ENCODE data around the gene ERLIN1.

The ERLIN1 gene

GRCh38 chr10:100101192-100102076 is 84.4 kb downstream of the ERLIN1 start (continued):
- TF ChIP-seq ZFHX2 (tag by site-specific recombination; conservative IDR thresholded peaks at IDR 0.05) (no peak), ZSCAN16 (tag by site-specific recombination; IDR thresholded peaks at IDR 0.05) (no peak), ZBTB7A (tag by site-specific recombination; IDR thresholded peaks at IDR 0.05; ENCODE audit: low read depth) (no peak), ZNF561 (tag by site-specific recombination; IDR thresholded peaks at IDR 0.05; ENCODE audit: borderline replicate concordance) (no peak), GLI4 (tag by site-specific recombination; IDR thresholded peaks at IDR 0.05) (no peak), OVOL3 (tag by site-specific recombination; IDR thresholded peaks at IDR 0.05) (no peak), HIC1 (tag by site-specific recombination; IDR thresholded peaks at IDR 0.05) (no peak)

DNA sequence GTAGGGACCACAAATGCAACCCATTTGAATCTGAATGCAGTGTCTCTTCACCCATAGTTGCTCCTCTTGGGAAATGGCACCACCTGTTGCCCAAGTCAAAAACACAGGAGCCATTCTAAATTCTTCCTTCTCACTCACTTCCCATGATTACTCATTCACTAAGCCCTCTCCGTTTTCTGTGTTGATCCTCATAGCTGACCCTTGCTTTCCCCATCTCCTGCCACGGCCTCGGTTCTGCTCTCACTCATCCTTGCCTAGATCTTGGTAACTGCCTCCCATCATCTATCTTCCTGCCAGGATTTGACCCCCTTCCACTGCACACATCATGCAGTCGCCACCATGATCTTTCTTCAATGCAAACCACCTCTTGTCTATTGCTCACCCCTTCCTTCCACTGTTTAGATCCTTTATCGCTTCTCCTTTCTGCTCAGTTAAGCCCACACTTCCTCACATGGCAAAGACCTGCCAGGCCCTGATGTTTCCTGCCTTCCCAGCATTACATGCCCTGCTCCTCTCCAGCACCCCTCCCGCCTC is 85.1 kb downstream of the ERLIN1 start:
- Histone ChIP-seq H3K4me3 (ENCODE audit: low read depth, low read length) (no peak overlapping the region), H3K27ac (ENCODE audit: extremely low read depth, low read depth, low read length) (no peak overlapping the region), H3K36me3 (ENCODE audit: control insufficient read depth in 2 of 2, insufficient read depth in 1 of 2, low read length in 2 of 2) (no peaks in the 10 kb centered on the region), H3K9me3 (ENCODE audit: control insufficient read depth, insufficient read depth, low read depth, low read length) (no peaks in the 10 kb centered on the region; the same call in 1 of the 2 replicates), H3K4me1 (ENCODE audit: control insufficient read depth, insufficient read depth, low read length) (no peaks in the 10 kb centered on the region)
- TF ChIP-seq SCRT1 (tag by site-specific recombination; IDR thresholded peaks at IDR 0.05; ENCODE audit: borderline replicate concordance) (peak; percentile 50; the same call in 1 of the 2 replicates), ZNF335 (tag by site-specific recombination; conservative IDR thresholded peaks at IDR 0.05) (0 out of 2 replicates have a peak, but pooled peaks have one; percentile 23), ZNF654 (tag by site-specific recombination; IDR thresholded peaks at IDR 0.05; ENCODE audit: low read depth) (peak; percentile 56), SCRT2 (tag by site-specific recombination; IDR thresholded peaks at IDR 0.05) (peak; percentile 87), ZNF423 (tag by site-specific recombination; IDR thresholded peaks at IDR 0.05) (no peak), ZNF169 (tag by site-specific recombination; IDR thresholded peaks at IDR 0.05) (no peak), CTCF (tag by site-specific recombination; IDR thresholded peaks at IDR 0.05) (peak; percentile 59; the same call in 1 of the 2 replicates)
- TF ChIP-seq, protein P1, sequence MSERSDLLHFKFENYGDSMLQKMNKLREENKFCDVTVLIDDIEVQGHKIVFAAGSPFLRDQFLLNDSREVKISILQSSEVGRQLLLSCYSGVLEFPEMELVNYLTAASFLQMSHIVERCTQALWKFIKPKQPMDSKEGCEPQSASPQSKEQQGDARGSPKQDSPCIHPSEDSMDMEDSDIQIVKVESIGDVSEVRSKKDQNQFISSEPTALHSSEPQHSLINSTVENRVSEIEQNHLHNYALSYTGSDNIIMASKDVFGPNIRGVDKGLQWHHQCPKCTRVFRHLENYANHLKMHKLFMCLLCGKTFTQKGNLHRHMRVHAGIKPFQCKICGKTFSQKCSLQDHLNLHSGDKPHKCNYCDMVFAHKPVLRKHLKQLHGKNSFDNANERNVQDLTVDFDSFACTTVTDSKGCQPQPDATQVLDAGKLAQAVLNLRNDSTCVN (tag by site-specific recombination; optimal IDR thresholded peaks at IDR 0.05), result no peak
- TF ChIP-seq, protein P2, sequence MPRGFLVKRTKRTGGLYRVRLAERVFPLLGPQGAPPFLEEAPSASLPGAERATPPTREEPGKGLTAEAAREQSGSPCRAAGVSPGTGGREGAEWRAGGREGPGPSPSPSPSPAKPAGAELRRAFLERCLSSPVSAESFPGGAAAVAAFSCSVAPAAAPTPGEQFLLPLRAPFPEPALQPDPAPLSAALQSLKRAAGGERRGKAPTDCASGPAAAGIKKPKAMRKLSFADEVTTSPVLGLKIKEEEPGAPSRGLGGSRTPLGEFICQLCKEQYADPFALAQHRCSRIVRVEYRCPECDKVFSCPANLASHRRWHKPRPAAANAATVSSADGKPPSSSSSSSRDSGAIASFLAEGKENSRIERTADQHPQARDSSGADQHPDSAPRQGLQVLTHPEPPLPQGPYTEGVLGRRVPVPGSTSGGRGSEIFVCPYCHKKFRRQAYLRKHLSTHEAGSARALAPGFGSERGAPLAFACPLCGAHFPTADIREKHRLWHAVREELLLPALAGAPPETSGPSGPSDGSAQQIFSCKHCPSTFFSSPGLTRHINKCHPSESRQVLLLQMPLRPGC (tag by site-specific recombination; IDR thresholded peaks at IDR 0.05), result no peak
- CTCF ChIA-PET, result interaction anchor here (0.7 to 1.0 kb wide), 3 partner anchors 53 to 1128 kb away, joined by 3 to 5 read pairs (median 3); no protein-coding TSS in a partner anchor
- POLR2A ChIA-PET, result no interaction called here

Measured in HEK293 (cell line).